ENCODE results near the gene HK1. TPM values are rescaled to one million over a fixed set of nuclear protein-coding genes. Genes with fewer than 3 reads are reported as not detected.
A peak's percentile ranks its signal among the peaks of the same experiment; 100 is the strongest.

Gene HK1
- total RNA-seq, 1 experiment from 2014 or later: 98.8 TPM

- peaks cover 1% of the 10 kb centered on the region; the same call in 1 of the 2 replicates for H3K27me3 Mint-ChIP-seq (ENCODE audit: low read depth)
- WGBS (ENCODE audit: extremely low coverage, insufficient read length, low lambda C conversion rate): no CpG with 5 or more reads among the region's 10 CpGs
- no peak for TF ChIP-seq CTCF (conservative IDR thresholded peaks at IDR 0.05)
These were observed 138.4 kb downstream of the HK1 start, which contains the start of gene TACR2 for GRCh38 chr10:69416695-69417094. Gene TACR2, minus strand, starts transcription at chr10:69416918. Its CDS starts 595 bp downstream, at chr10:69416323.

More at GRCh38 chr10:69416695-69417094, 138.4 kb downstream of the HK1 start, which contains the start of gene TACR2:
- H3K36me3 Mint-ChIP-seq (ENCODE audit: insufficient read depth in 1 of 3, low read depth in 3 of 3): no peaks in the 10 kb centered on the region
- no peak within 1 kb of the TSS for H4K5ac ChIP-seq (ENCODE audit: insufficient read length, low read depth, low read length)
- no peak within 1 kb of the TSS for H4K8ac ChIP-seq (replicated peaks; ENCODE audit: insufficient read length, low read depth, low read length)
- no peak within 1 kb of the TSS for H3K23ac ChIP-seq (ENCODE audit: insufficient read length, low read depth, low read length)
- H3K79me2 ChIP-seq (ENCODE audit: insufficient read depth, low read length): no peaks in the 10 kb centered on the region
- no peaks in the 10 kb centered on the region for H3K79me1 ChIP-seq (ENCODE audit: insufficient read depth, low read depth, low read length, poor library complexity, severe bottlenecking)
- no peaks in the 10 kb centered on the region for H3K9me3 ChIP-seq (ENCODE audit: control insufficient read depth, low read depth, low read length)
- no peak within 1 kb of the TSS for H2BK20ac ChIP-seq (ENCODE audit: low read depth, low read length, poor library complexity, severe bottlenecking)
- no peak within 1 kb of the TSS for H3K18ac ChIP-seq (ENCODE audit: insufficient read length, low read depth, low read length)
- no peaks in the 10 kb centered on the region for H4K20me1 ChIP-seq (ENCODE audit: control insufficient read depth, insufficient read depth, insufficient read length)
- no peak within 1 kb of the TSS for H2AFZ ChIP-seq (ENCODE audit: low read length)
- H2BK12ac ChIP-seq (ENCODE audit: insufficient read length, low read depth, low read length): no peak within 1 kb of the TSS
- H3K4me1 Mint-ChIP-seq: peaks cover 3 to 6% of the 10 kb centered on the region in 2 experiments; a peak in 3 of 4 replicates
- no peak within 1 kb of the TSS for H2AK5ac ChIP-seq (ENCODE audit: insufficient read length, low read length)
- H3K4me2 ChIP-seq (ENCODE audit: insufficient read depth, insufficient read length, low read length): no peak within 1 kb of the TSS
- H3K4me3 Mint-ChIP-seq: no peak within 1 kb of the TSS
- no peak within 1 kb of the TSS for H3K4ac ChIP-seq (ENCODE audit: low read depth, low read length)
- H3K9me3 Mint-ChIP-seq: no peaks in the 10 kb centered on the region
- peak within 1 kb of the TSS in 1 of 3 experiments; percentile 55; a peak in 2 of 7 replicates for H3K27ac Mint-ChIP-seq
- H3K56ac ChIP-seq (ENCODE audit: insufficient read length, low read depth, low read length): no peak within 1 kb of the TSS
- H2BK120ac ChIP-seq (ENCODE audit: low read depth, low read length, poor library complexity, severe bottlenecking): no peak within 1 kb of the TSS
- no peaks in the 10 kb centered on the region for H3K23me2 ChIP-seq (ENCODE audit: insufficient read length, low read depth, low read length, poor library complexity, severe bottlenecking)
- no peak within 1 kb of the TSS for H2BK5ac ChIP-seq (ENCODE audit: insufficient read length, low read length)
- H4K91ac ChIP-seq (ENCODE audit: insufficient read length, low read depth, low read length): no peak within 1 kb of the TSS
- H2BK15ac ChIP-seq (ENCODE audit: low read depth, low read length): no peak within 1 kb of the TSS
- H3K14ac ChIP-seq (ENCODE audit: insufficient read depth, low read length): no peak within 1 kb of the TSS
- no peak for DNase-seq
- H3K27me3 ChIP-seq (ENCODE audit: insufficient read depth, low read length): no peaks in the 10 kb centered on the region; the same call in 1 of the 2 replicates
- H3K9ac ChIP-seq (ENCODE audit: extremely low read depth, insufficient read length, low read length): no peak within 1 kb of the TSS
- H3K27ac ChIP-seq (ENCODE audit: insufficient read length, low read depth, low read length): no peak within 1 kb of the TSS
- H3T11ph ChIP-seq (ENCODE audit: low read length): no peak within 1 kb of the TSS
- no peaks in the 10 kb centered on the region for H3K4me1 ChIP-seq (ENCODE audit: insufficient read depth, low read length)

Data from H9 (cell line).